OCI-LY7 (cell line): ENCODE measurements around the gene DNER. TPM values are rescaled to one million over a fixed set of nuclear protein-coding genes. Genes with fewer than 3 reads are reported as not detected.

Experiments
- BruUV-seq: library from RNA; stranded (reverse); fragments of 400-500 nt; replicated peaks from 2 replicates; lab custom pipeline; 2021; lab: Mats Ljungman, UMichigan
- CTCF ChIA-PET: fragments of 300-600 bp; sonication (Branson Sonifier 250); formaldehyde crosslinking; loops from one replicate; lab custom pipeline; 2022; ENCODE audit warnings: antibody characterized with exemption; ENCODE audit not compliant: unreplicated experiment; lab: Charles Lee
- POLR2A ChIA-PET: fragments of 300-600 bp; sonication (Branson Sonifier 250); formaldehyde crosslinking; loops from one replicate; lab custom pipeline; 2022; ENCODE audit warnings: antibody characterized with exemption; lab: Charles Lee
- DNase-seq: peaks from one replicate; pipeline ENCODE4 v3.0.0-alpha.2; 2015; ENCODE audit warnings: low spot score
- H2AFZ ChIP-seq: fragments of 200-600 bp; sonication (generic), shearing (Covaris generic); 2 replicates; pipeline ENCODE4 v1.6.1; 2014; ENCODE audit warnings: mild to moderate bottlenecking, antibody characterized with exemption, low read length, moderate library complexity
- H3K27ac ChIP-seq: fragments of 200-600 bp; sonication (generic); 2 replicates; pipeline ENCODE4 v1.5.1; 2014; ENCODE audit warnings: mixed run types, low read depth, mild to moderate bottlenecking, moderate library complexity, low read length, inconsistent platforms; ENCODE audit not compliant: poor library complexity, severe bottlenecking
- H3K36me3 ChIP-seq: fragments of 200-600 bp; sonication (generic); 2 replicates; pipeline ENCODE4 v1.6.1; 2014; ENCODE audit warnings: mild to moderate bottlenecking, antibody characterized with exemption, low read length, moderate library complexity, mixed read lengths; ENCODE audit not compliant: insufficient read depth
- H3K4me1 ChIP-seq: fragments of 200-600 bp; sonication (generic); 2 replicates; pipeline ENCODE4 v1.5.1; 2014; ENCODE audit warnings: mild to moderate bottlenecking, low read length; ENCODE audit not compliant: insufficient read depth, poor library complexity, severe bottlenecking
- H3K4me2 ChIP-seq: fragments of 200-600 bp; sonication (generic); 2 replicates; pipeline ENCODE4 v1.6.1; 2014; ENCODE audit warnings: mild to moderate bottlenecking, low read length
- H3K4me3 ChIP-seq: fragments of 200-600 bp; sonication (generic); 2 replicates; pipeline ENCODE4 v1.5.1; 2014; ENCODE audit warnings: mild to moderate bottlenecking, low read depth, low read length; ENCODE audit not compliant: poor library complexity, severe bottlenecking
- H3K79me2 ChIP-seq: fragments of 200-600 bp; sonication (generic); 2 replicates; pipeline ENCODE4 v1.6.1; 2016; ENCODE audit warnings: low read depth, mild to moderate bottlenecking, low read length, moderate library complexity, mixed read lengths; ENCODE audit not compliant: insufficient read depth
- H3K9me2 ChIP-seq: fragments of 200-600 bp; sonication (generic); 2 replicates; pipeline ENCODE4 v1.6.1; 2016; ENCODE audit warnings: mild to moderate bottlenecking, low read length, mixed read lengths; ENCODE audit not compliant: insufficient read depth
- H3K9me3 ChIP-seq: fragments of 200-600 bp; sonication (generic); 2 replicates; pipeline ENCODE4 v1.6.1; 2014; ENCODE audit warnings: mild to moderate bottlenecking, mixed run types, low read length, mixed read lengths
- H4K20me1 ChIP-seq: fragments of 200-600 bp; sonication (generic); 2 replicates; pipeline ENCODE4 v1.6.1; 2014; ENCODE audit warnings: mild to moderate bottlenecking, antibody characterized with exemption, low read length, moderate library complexity, mixed read lengths; ENCODE audit not compliant: insufficient read depth
- EZH2phosphoT487 ChIP-seq: fragments of 200-600 bp; sonication (generic); IDR thresholded peaks from 2 replicates; pipeline ENCODE4 v1.6.1; 2018; ENCODE audit warnings: low read depth, borderline replicate concordance, mild to moderate bottlenecking, mixed run types, antibody characterized with exemption, low read length, moderate library complexity, mixed read lengths
- intact Hi-C: fragments of 100-400 bp; cut with micrococcal nuclease; formaldehyde crosslinking; loops from one replicate; pipeline ENCODE4 v1.10.0; 2022; ENCODE audit not compliant: unreplicated experiment
- total RNA-seq, 2 experiments: library from RNA; depleted of rRNA in 1 of 2; stranded (reverse); fragments of >200 nt in 1 of 2; shearing (Covaris generic) in 1 of 2; gene quantifications; 2 replicates each; pipeline ENCODE4 v1.2.3, GENCODE V29; 2014 to 2022
- TF ChIP-seq, protein P1 (sequence below): fragments of 200-600 bp; sonication (generic); conservative IDR thresholded peaks from 2 replicates; pipeline ENCODE4 v1.5.1; 2014; ENCODE audit warnings: mild to moderate bottlenecking, antibody characterized with exemption, low read length, moderate library complexity, mixed read lengths

DNER gene
- total RNA-seq, 2 experiments from 2014 or later: not detected

- Histone ChIP-seq H3K4me2 (no peak overlapping the region), H3K9me2 (no peaks in the 10 kb centered on the region), H2AFZ (no peak overlapping the region), H3K4me3 (no peak overlapping the region), H4K20me1 (no peaks in the 10 kb centered on the region), H3K79me2 (no peaks in the 10 kb centered on the region), H3K9me3 (no peaks in the 10 kb centered on the region), H3K27ac (no peak overlapping the region), H3K4me1 (no peaks in the 10 kb centered on the region), H3K36me3 (no peaks in the 10 kb centered on the region)
- BruUV-seq: no TSS peak
- intact Hi-C loops: no loop called here
- TF ChIP-seq, protein P1, sequence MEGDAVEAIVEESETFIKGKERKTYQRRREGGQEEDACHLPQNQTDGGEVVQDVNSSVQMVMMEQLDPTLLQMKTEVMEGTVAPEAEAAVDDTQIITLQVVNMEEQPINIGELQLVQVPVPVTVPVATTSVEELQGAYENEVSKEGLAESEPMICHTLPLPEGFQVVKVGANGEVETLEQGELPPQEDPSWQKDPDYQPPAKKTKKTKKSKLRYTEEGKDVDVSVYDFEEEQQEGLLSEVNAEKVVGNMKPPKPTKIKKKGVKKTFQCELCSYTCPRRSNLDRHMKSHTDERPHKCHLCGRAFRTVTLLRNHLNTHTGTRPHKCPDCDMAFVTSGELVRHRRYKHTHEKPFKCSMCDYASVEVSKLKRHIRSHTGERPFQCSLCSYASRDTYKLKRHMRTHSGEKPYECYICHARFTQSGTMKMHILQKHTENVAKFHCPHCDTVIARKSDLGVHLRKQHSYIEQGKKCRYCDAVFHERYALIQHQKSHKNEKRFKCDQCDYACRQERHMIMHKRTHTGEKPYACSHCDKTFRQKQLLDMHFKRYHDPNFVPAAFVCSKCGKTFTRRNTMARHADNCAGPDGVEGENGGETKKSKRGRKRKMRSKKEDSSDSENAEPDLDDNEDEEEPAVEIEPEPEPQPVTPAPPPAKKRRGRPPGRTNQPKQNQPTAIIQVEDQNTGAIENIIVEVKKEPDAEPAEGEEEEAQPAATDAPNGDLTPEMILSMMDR: no peak
- TF ChIP-seq EZH2phosphoT487: no peak
- DNase-seq: no peak
- CTCF ChIA-PET: no interaction called here
- POLR2A ChIA-PET: no interaction called here
Observed at GRCh38 chr2:229673676-229674075, 40.7 kb downstream of the DNER start.

GRCh38 chr2:229672021-229672420 is 42.3 kb downstream of the DNER start:
- Histone ChIP-seq H3K27ac (no peak overlapping the region), H3K4me1 (no peaks in the 10 kb centered on the region), H3K4me3 (no peak overlapping the region), H3K9me3 (no peaks in the 10 kb centered on the region), H2AFZ (no peak overlapping the region), H3K36me3 (no peaks in the 10 kb centered on the region), H3K79me2 (no peaks in the 10 kb centered on the region), H4K20me1 (no peaks in the 10 kb centered on the region), H3K9me2 (no peaks in the 10 kb centered on the region), H3K4me2 (no peak overlapping the region)
- intact Hi-C loops: no loop called here
- BruUV-seq: no TSS peak
- ChIA-PET POLR2A (interaction anchor here (0.7 to 1.1 kb wide), 3 partner anchors 9 to 19 kb away, joined by 3 to 4 read pairs (median 3); no protein-coding TSS in a partner anchor), CTCF (no interaction called here)
- TF ChIP-seq, protein P1: no peak
- DNase-seq: no peak

GRCh38 chr2:229669841-229670240 is 44.5 kb downstream of the DNER start:
- CTCF ChIA-PET: no interaction called here

More at GRCh38 chr2:229669841-229670240, 44.5 kb downstream of the DNER start:
- H3K9me2 ChIP-seq: no peaks in the 10 kb centered on the region
- no TSS peak for BruUV-seq
- no peak overlapping the region for H2AFZ ChIP-seq
- no peak overlapping the region for H3K27ac ChIP-seq
- no peak overlapping the region for H3K4me2 ChIP-seq
- no peaks in the 10 kb centered on the region for H3K9me3 ChIP-seq
- DNase-seq: no peak
- intact Hi-C loops: no loop called here
- H3K4me3 ChIP-seq: no peak overlapping the region
- no peaks in the 10 kb centered on the region for H3K79me2 ChIP-seq
- H3K4me1 ChIP-seq: no peaks in the 10 kb centered on the region
- POLR2A ChIA-PET: no interaction called here
- TF ChIP-seq, protein P1: no peak
- no peak for TF ChIP-seq EZH2phosphoT487
- H3K36me3 ChIP-seq: no peaks in the 10 kb centered on the region
- H4K20me1 ChIP-seq: no peaks in the 10 kb centered on the region
